ENCODE data around the gene RBFOX1.
A peak's percentile ranks its signal among the peaks of the same experiment; 100 is the strongest.

The RBFOX1 gene

GRCh38 chr16:7335991-7336634 is 3.5 kb downstream of the RBFOX1 start:
- no peak for DNase-seq

GRCh38 chr16:7336742-7337141 is 4.1 kb downstream of the RBFOX1 start:
- DNase-seq: no peak

GRCh38 chr16:7338826-7339225 is 6.2 kb downstream of the RBFOX1 start:
- no peak for DNase-seq

GRCh38 chr16:7339700-7340099 is 7.1 kb downstream of the RBFOX1 start:
- no peak for DNase-seq

GRCh38 chr16:7340938-7341337 is 8.3 kb downstream of the RBFOX1 start:
- no peak for DNase-seq

- no peak for DNase-seq
Measured at GRCh38 chr16:7342598-7342997, 10.0 kb downstream of the RBFOX1 start.

GRCh38 chr16:7343243-7343642 is 10.6 kb downstream of the RBFOX1 start:
- DNase-seq: no peak

- DNase-seq: peak; percentile 81
Measured at GRCh38 chr16:7344830-7345780, 12.5 kb downstream of the RBFOX1 start.

GRCh38 chr16:7350806-7351205 is 18.2 kb downstream of the RBFOX1 start:
- DNase-seq: no peak

GRCh38 chr16:7351610-7352510 is 19.2 kb downstream of the RBFOX1 start:
- no peak for DNase-seq

- no peak for DNase-seq
Measured at GRCh38 chr16:7355758-7356157, 23.1 kb downstream of the RBFOX1 start.

GRCh38 chr16:7361416-7362129 is 28.9 kb downstream of the RBFOX1 start:
- DNase-seq: no peak

GRCh38 chr16:7362231-7362630 is 29.6 kb downstream of the RBFOX1 start:
- DNase-seq: no peak

- peak; percentile 49 for DNase-seq
Measured at GRCh38 chr16:7363422-7364417, 31.1 kb downstream of the RBFOX1 start.

GRCh38 chr16:7366041-7366440 is 33.4 kb downstream of the RBFOX1 start:
- DNase-seq: no peak

GRCh38 chr16:7366993-7367880 is 34.6 kb downstream of the RBFOX1 start:
- DNase-seq: no peak

GRCh38 chr16:7369204-7369603 is 36.6 kb downstream of the RBFOX1 start:
- DNase-seq: no peak

GRCh38 chr16:7372095-7372494 is 39.5 kb downstream of the RBFOX1 start:
- no peak for DNase-seq

- no peak for DNase-seq
Measured at GRCh38 chr16:7373776-7374175, 41.1 kb downstream of the RBFOX1 start.

GRCh38 chr16:7374614-7375174 is 42.0 kb downstream of the RBFOX1 start:
- no peak for DNase-seq
